MCF 10A (cell line): Measurements from ENCODE around the gene GDAP2. TPM values are rescaled to one million over a fixed set of nuclear protein-coding genes. Genes with fewer than 3 reads are reported as not detected.

Experiments
- BruUV-seq: library from RNA; stranded (reverse); fragments of 400-500 nt; replicated peaks from 2 replicates; lab custom pipeline; 2021; lab: Mats Ljungman, UMichigan
- CTCF ChIA-PET: fragments of 300-600 bp; sonication (Branson Sonifier 250); formaldehyde crosslinking; extraction: SDS; loops from one replicate; lab custom pipeline; 2021; ENCODE audit warnings: antibody characterized with exemption, inconsistent platforms; lab: Yijun Ruan, JAX
- POLR2A ChIA-PET: fragments of 300-600, 350-650 bp; sonication (Branson Sonifier 250); formaldehyde crosslinking; extraction: SDS; loops from one replicate; lab custom pipeline; 2020; ENCODE audit warnings: antibody characterized with exemption, inconsistent platforms; lab: Yijun Ruan, JAX
- DNase-seq: peaks from one replicate; pipeline ENCODE4 v3.0.0-alpha.2; 2018; ENCODE audit not compliant: unreplicated experiment
- H3K27ac Mint-ChIP-seq: one replicate; pipeline ENCODE4 v1.8.0; 2022; ENCODE audit warnings: mild to moderate bottlenecking, low read depth, mixed read lengths; ENCODE audit not compliant: unreplicated experiment
- H3K27me3 Mint-ChIP-seq: one replicate; pipeline ENCODE4 v1.8.0; 2022; ENCODE audit warnings: mixed read lengths; ENCODE audit not compliant: insufficient read depth, unreplicated experiment
- H3K36me3 Mint-ChIP-seq: one replicate; pipeline ENCODE4 v1.8.0; 2022; ENCODE audit warnings: mild to moderate bottlenecking, moderate library complexity, mixed read lengths; ENCODE audit not compliant: insufficient read depth, unreplicated experiment
- H3K4me1 Mint-ChIP-seq: one replicate; pipeline ENCODE4 v1.8.0; 2022; ENCODE audit warnings: mixed read lengths; ENCODE audit not compliant: insufficient read depth, unreplicated experiment
- H3K4me3 Mint-ChIP-seq: one replicate; pipeline ENCODE4 v1.8.0; 2022; ENCODE audit warnings: mild to moderate bottlenecking, moderate library complexity, mixed read lengths; ENCODE audit not compliant: unreplicated experiment
- H3K9me3 Mint-ChIP-seq: one replicate; pipeline ENCODE4 v1.8.0; 2022; ENCODE audit warnings: mixed read lengths; ENCODE audit not compliant: unreplicated experiment
- CTCF ChIP-seq: fragments of 200-600 bp; IDR thresholded peaks from one replicate; pipeline ENCODE4 v1.8.0; 2022; ENCODE audit warnings: antibody characterized with exemption, mild to moderate bottlenecking; ENCODE audit not compliant: unreplicated experiment
- intact Hi-C: fragments of 100-400 bp; cut with micrococcal nuclease; formaldehyde crosslinking; loops from 2 replicates; pipeline ENCODE4 v1.14.1; 2022
- total RNA-seq: library from RNA; stranded (reverse); gene quantifications from 2 replicates; pipeline ENCODE4 v1.2.3, GENCODE V29; 2022

GDAP2 gene
- total RNA-seq, 1 experiment from 2014 or later: 27.3 TPM

- Mint-ChIP-seq H3K27ac (no peak overlapping the region), H3K9me3 (peaks cover 8% of the 10 kb centered on the region), H3K36me3 (no peaks in the 10 kb centered on the region), H3K27me3 (no peaks in the 10 kb centered on the region), H3K4me3 (no peak overlapping the region), H3K4me1 (peaks cover 14% of the 10 kb centered on the region)
- intact Hi-C loops: no loop called here
- CTCF ChIA-PET: interaction anchor here (0.6 to 1.4 kb wide), 2 partner anchors 89 to 216 kb away, joined by 3 to 10 read pairs; no protein-coding TSS in a partner anchor
- TF ChIP-seq CTCF: no peak
- no peak for DNase-seq
- no TSS peak for BruUV-seq
- POLR2A ChIA-PET: interaction anchor here (1.4 kb wide), 1 partner anchor 15 kb away, joined by 3 read pairs; no protein-coding TSS in a partner anchor
These were observed 85.6 kb downstream of the GDAP2 start for GRCh38 chr1:117843791-117844190.

- no peaks in the 10 kb centered on the region for H3K27me3 Mint-ChIP-seq
- ChIA-PET POLR2A (no interaction called here), CTCF (interaction anchor here (0.6 kb wide), 1 partner anchor 307 kb away, joined by 6 read pairs; no protein-coding TSS in a partner anchor)
- peaks cover 14% of the 10 kb centered on the region for H3K4me1 Mint-ChIP-seq
- no peak overlapping the region for H3K27ac Mint-ChIP-seq
- DNase-seq: no peak
- peaks cover 7% of the 10 kb centered on the region for H3K36me3 Mint-ChIP-seq
- no peak overlapping the region for H3K4me3 Mint-ChIP-seq
- intact Hi-C loops: no loop called here
- peaks cover 8% of the 10 kb centered on the region for H3K9me3 Mint-ChIP-seq
- no peak for TF ChIP-seq CTCF
- no TSS peak for BruUV-seq
These were observed 86.8 kb downstream of the GDAP2 start for GRCh38 chr1:117842408-117843170.

- POLR2A ChIA-PET: interaction anchor here (1.4 kb wide), 1 partner anchor 14 kb away, joined by 7 read pairs; no protein-coding TSS in a partner anchor
- Mint-ChIP-seq H3K27me3 (no peaks in the 10 kb centered on the region), H3K36me3 (peaks cover 7% of the 10 kb centered on the region), H3K4me3 (no peak overlapping the region), H3K4me1 (peaks cover 14% of the 10 kb centered on the region), H3K27ac (no peak overlapping the region), H3K9me3 (peaks cover 8% of the 10 kb centered on the region)
- no peak for DNase-seq
- no peak for TF ChIP-seq CTCF
- intact Hi-C loops: no loop called here
- CTCF ChIA-PET: interaction anchor here (1.0 to 1.6 kb wide), 2 partner anchors 55 to 83 kb away, joined by 3 read pairs; no protein-coding TSS in a partner anchor
- no TSS peak for BruUV-seq
These were observed 88.2 kb downstream of the GDAP2 start for GRCh38 chr1:117841117-117841650.

- DNase-seq: no peak
- Mint-ChIP-seq H3K27ac (no peak overlapping the region), H3K4me3 (no peak overlapping the region), H3K27me3 (no peaks in the 10 kb centered on the region), H3K9me3 (peaks cover 3% of the 10 kb centered on the region), H3K36me3 (peaks cover 13% of the 10 kb centered on the region), H3K4me1 (peaks cover 12% of the 10 kb centered on the region)
- ChIA-PET CTCF (interaction anchor here (0.6 to 0.9 kb wide), 3 partner anchors 44 to 85 kb away, joined by 3 to 7 read pairs (median 3); no protein-coding TSS in a partner anchor), POLR2A (interaction anchor here (0.7 kb wide), 1 partner anchor 13 kb away, joined by 3 read pairs; no protein-coding TSS in a partner anchor)
- no TSS peak for BruUV-seq
- intact Hi-C loops: no loop called here
- no peak for TF ChIP-seq CTCF
These were observed 90.5 kb downstream of the GDAP2 start for GRCh38 chr1:117838911-117839310.
